Stimulated activated CD8-positive, alpha-beta memory T cell treated with anti-CD3 and anti-CD28 coated beads, Interleukin-7, amount 100 ng/mL, for 4 hours (primary cell): ENCODE measurements around the gene WBP2NL.
A peak's percentile ranks its signal among the peaks of the same experiment; 100 is the strongest.
"Not testable (repeated sequence)": the region's sequence is repeated elsewhere in the genome, so short reads cannot be mapped to it uniquely, and the experiment has no call there.

Source experiments
- DNase-seq, 2 donors: peaks; one replicate each; pipeline ENCODE4 v3.0.0-alpha.2; 2020; ENCODE audit warnings: low read depth in 2 of 2

The WBP2NL gene, protein sequence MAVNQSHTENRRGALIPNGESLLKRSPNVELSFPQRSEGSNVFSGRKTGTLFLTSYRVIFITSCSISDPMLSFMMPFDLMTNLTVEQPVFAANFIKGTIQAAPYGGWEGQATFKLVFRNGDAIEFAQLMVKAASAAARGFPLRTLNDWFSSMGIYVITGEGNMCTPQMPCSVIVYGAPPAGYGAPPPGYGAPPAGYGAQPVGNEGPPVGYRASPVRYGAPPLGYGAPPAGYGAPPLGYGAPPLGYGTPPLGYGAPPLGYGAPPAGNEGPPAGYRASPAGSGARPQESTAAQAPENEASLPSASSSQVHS

DNA sequence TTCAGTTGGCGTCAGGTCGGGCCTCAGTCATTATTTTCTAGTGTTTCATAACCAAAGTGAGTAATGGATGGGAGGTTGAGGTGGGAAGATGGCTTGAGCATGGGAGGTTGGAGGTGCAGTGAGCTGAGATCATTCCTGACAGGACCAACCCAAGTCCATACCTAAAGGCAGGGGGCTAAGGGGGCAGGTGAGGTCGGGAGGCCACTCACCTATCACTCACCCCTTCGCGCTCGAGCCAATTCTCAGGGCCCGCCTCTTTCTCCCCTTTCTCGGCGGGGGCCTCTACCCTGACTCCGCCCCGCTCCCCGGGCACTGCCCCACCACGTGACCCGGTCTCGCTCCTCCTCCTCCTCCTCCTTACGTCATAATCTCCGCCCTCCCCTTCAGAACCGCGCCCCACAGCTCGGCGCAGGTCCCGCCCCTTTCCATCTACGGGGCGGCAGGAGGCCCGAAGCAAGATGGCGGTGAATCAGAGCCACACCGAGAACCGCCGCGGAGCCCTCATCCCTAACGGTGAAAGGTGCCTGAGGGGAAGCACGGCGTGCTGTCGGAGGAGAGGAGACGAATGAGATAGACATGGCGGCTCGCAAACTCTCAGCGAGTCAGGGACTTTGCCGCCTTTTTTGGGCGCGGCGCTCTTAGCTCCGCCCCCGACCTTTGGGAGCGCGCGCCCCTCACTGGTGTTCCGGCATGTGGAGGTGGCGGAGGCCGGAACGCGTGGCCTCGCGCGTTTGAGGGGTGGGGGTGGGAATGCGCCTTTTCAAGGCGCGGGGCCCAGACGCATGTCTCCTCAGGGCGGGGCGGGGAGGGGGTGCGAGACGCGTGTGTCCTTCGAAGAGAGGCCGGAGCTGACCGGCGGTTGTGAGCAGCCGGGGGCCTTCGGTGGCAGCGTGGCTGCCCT is at the start of gene WBP2NL:
TSS of gene WBP2NL (plus strand) at position 428 of the 901 bp plus-strand sequence. CDS start at position 459, 31 bp downstream.
- DNase-seq: peak; percentile 85 to 86

DNA sequence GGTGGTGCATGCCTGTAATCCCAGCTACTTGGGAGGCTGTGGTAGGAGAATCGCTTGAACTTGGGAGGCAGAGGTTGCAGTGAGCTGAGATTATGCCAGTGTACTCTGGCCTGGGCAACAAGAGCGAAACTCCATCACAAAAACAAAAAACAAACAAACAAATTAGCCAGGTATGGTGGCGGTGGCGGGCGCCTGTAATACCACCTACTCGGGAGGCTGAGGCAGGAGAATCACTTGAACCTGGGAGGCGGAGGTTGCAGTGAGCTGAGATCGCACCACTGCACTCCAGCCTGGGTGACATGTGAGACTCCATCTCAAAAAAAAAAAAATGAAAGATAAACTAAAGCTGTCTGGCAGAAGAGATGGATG is 49.7 kb upstream of the WBP2NL start:
- not testable (repeated sequence) for DNase-seq

DNA sequence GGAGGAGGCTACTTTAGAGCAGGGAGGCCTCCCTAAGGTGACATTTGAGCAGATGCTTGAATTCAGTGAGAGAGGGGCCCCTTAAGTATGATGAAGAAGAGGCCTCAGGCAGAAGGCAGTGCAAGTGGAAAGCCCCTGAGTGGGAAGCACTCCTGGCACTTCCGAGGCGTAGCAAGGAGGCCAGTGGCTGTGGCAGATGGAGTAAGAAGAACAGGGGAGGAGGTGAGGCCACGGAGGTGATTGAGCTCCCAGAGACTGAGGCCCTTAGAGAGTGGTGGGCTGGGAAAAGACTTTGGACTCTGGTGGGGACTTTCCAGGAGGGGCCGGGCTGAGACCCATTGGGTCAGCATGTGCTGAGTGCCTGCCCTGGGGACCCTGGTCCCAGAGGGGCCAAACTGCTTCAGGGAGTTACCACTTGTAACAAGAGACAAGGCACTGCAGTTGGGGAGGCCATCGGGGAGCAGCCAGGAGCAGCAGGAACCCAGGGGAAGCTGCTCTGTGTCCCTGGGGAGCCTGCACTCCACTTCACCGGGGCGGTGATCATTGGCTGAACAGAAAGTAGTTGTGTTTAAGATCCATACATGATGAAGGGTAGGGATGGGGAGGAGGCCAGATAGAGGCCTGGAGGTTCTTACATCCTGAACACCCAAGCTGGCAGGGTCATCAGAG is 49.2 kb upstream of the WBP2NL start:
- no peak for DNase-seq

DNA sequence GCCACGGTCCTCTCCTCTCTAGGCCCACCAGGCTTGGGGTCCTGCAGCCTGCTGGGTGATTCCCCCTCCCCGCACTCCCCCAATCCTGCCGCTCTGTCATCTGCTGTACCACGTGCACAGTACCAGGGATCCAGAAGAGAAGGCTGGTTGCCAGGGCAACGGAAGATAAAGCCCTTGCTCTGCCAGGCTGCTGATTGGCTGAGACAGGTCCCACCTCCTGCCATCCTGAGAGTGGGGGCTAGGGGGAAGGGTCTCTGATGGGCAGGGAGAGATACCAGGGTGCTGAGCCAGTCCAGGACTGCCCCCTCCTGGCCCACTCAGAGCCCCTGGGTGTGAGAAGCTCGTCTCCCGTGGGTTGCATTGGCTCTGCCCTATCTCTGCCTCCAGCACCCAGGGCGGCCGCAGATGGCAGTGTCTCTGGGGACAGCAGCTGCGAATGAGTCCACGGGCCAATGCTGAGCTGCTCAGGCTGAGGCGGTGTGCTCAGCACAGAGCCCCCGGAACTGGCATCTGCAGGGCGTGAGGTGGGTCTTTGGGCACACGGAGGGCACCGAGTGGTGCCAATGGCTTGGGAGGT is 46.6 kb upstream of the WBP2NL start, which contains the start of gene SMIM45:
TSS of gene SMIM45 (plus strand) at position 253 of the 577 bp plus-strand sequence.
- DNase-seq: no peak

DNA sequence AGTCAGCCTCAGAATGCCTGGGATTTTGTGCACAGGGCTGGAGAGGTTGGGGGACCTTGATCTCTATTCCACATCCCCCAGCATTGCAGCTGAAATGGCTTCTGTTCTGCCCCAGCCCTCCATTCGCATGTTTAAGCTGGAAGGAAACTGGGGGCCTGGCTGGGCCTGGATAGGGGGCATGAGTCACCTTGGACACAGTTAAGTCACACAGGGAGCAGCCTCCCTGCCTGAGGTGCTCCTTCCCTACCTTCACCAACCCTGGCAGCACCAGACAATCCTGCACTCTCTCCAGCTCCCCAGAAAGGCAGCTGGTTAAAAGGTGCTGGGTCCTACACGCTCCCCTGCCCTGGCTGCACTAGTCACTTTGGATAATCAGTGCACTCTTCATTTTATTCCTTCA is 45.9 kb upstream of the WBP2NL start:
- no peak for DNase-seq

DNA sequence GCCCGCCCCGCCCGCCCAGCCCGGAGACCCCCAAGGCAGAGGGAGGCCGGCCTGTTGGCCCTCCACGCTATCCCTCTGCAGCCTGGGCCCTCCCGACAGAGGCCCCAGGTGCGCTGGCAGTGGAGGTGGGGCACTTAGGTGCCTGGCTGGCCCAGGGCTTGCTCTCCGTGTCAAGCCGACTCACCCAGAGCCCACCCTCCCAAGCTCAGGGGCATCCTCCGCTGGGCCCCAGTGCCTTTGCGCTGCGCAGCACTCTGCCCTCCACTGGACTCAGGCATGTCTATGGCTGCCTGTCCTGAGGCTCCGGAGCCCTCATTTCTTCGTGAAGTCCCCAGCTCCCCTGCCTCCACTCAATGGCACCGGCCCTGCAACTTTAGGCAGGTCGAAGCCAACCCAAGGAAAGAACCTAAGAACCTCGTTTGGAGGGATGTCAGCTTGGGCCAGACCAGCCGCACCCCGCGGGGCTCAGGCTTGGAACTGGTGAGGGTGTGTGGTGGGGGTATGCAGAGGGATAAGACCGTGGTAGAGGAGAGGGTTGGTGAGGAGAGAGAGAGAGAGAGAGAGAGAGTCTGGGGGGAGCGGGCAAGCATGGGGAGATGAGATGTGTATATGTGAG is 40.5 kb upstream of the WBP2NL start:
- no peak for DNase-seq

DNA sequence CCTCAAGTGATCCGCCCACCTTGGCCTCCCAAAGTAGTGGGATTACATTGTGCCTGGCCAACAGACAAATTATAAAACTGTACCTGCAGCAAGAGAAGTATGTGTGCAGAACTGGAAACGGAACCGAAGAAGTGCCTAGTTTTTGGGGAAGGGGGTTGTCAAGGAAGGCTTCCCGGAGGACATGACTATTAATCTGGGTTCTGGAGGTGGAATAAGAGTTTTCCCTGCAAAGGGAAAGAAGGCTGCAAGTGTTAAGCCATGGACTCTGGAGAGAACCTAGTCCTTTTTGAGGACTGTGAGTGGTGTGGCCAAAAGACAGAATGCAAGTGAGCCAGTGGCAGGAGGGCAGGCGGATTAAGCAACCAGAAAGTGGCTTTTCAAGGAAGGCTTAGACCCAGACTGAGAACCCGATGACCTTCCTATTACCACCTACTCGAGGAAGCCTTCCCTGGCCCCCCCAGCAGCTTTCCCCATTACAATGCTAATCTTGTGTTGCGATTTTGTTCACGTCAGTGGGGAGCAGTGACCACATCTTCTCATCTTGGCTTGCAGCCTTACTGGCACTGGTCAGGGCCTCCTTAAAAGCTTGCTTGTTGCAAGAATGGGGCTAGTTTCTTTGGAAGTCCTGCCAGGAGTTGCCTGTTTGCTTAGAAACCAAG is 35.0 kb upstream of the WBP2NL start:
- no peak for DNase-seq

DNA sequence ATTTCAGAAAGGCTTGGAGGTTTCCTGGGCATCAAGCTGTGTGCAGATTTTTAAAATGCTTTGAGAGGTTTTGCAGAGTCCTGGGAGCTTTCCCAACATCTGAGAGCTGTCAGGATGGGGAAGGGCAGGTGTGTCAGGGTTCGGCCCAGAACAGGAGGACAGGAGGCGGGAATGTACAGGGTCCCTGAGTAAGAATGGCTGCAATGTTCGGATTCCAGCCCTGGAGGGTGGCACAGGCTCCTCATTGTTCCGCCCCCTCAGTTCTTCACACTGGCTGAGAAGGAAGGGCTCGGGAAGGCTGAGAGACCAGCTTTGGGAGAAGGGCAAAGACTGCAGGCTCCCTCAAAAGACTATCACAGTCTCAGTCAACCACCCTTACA is 34.5 kb upstream of the WBP2NL start:
- no peak for DNase-seq

DNA sequence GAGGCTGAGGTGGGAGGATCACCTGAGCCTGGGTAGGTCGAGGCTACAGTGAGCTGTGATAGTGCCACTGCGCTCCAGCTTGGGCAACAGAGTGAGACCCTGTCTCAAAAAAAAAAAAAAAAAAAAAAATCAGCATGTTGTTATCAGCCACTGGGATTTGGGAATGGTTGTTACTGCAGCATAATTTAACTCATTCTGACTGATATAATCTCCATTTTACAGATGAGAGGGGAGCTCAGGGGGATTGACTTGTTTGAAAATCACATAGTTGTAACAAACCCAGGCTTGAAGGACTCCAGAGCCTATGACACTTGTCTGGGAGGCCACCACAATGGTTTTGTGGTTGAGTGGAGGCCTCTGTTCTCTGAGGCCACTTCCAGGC is 32.4 kb upstream of the WBP2NL start:
- DNase-seq: no peak

DNA sequence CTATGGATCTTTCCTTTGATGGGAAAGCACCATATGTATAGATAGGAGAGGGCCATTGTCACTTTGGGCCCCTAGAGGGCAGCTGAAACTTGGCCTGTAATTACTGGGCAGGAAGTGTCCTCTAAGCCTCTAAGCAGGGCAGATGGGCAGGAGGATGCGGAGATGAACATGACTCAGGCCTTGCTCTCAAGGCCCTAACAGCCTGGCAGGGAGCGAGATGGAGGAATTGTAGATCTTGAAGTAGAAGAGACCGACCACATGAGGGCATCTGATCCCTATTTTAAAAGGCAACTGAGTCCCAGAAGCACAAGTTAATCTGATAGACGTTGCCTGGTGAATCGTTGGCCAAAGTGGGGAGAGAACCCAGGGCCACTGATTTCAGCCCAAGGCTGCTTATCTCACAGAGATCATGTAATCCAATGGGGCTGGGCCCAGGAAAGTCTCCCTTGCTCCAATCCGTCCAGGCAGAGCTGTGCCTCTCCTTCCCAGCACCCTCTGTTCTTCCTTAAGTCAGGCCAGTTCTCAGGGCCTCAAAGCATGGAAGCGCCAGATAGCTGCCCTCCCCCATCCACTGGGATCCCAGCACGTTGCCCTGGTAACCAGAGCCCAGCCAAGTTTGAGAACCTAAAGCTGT is 31.9 kb upstream of the WBP2NL start:
- no peak for DNase-seq

DNA sequence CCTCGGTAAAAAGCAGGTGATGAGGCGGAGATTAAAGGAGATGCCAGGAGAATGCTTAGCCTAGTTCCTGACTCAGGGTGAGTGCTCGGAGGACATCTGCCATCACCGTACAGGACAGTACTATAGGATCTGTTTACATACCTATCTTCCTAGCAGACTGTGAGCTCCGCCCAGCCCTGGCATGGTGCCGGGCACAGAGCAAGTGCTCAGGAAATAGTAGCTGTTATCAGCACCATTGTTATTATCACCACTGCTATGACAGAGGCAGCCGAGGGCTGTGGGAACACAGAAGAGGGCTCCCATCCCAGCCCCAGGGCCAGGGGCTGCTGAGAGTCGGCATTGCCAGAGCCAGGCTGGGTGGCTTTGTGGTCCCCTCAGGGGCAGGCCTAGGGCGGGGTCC is 30.0 kb upstream of the WBP2NL start:
- no peak for DNase-seq

DNA sequence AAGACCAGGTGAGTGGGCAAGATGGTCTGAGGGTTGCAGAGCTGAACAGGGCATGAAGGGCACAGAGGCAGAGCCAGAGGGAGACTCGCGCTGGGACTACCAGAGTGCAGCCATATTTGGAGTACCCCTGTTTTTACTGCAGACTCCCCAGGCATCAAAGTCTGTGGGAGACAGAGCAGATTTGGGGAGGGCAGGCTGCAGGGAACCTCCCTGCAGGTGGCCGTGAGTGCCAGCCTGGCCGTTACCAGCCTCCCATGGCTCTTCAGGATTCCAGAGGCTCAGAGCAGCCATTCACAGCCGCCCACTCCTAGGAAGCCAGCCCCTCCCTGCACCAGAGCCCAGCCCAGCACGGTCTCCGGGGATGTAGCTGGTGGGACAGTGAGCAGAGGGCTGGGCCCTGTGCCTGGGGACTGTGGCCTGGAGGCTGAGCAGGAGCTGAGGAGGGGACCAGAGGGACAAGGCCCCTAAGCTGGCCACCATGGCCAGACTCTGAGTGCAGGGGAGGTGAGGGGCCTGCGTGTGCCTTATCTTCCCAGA is 29.4 kb upstream of the WBP2NL start, which contains the start of gene SEPTIN3:
TSS of gene SEPTIN3 (plus strand) at position 334 of the 537 bp plus-strand sequence. CDS start 2,050 bp downstream, outside the sequence.
- DNase-seq: no peak

DNA sequence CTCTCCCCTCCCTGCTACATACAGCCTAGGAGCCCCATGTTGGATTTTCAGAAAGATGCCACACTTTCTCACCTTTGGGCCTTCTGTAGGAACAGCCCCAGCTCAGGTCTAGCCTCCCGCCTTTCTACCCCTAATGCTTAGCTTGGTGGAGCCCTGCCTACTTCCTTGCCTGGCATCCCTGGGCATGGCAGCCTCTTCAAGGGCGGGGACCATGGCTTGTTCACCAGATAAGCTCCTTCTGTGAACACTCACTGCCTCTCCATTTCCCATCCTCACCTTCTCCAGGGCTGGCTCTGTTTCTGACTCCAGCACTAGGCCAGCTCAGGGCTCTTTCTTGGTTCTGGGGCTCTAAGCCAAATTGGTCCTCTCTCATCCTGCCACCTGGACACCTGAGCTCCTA is 28.0 kb upstream of the WBP2NL start:
- no peak for DNase-seq

DNA sequence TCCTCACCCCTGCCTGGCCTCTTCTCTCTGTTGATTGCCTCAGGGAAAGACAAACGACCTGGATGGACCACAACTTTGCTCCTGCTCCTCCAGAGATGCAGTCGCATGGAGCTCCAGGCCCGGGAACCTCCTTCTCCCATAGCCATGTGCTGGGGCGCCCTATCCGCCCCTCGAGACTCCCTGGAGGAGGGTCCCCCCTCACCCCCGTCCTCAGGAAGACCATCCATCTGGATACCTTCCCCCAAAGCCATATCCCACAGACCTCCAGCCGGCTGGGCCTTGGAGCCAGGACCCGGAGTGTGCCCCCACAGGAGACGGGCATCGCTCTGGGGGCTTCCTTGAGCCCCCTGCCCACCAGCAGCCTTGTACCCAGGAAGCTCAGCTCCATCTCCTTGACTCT is 27.2 kb upstream of the WBP2NL start:
- DNase-seq: no peak

DNA sequence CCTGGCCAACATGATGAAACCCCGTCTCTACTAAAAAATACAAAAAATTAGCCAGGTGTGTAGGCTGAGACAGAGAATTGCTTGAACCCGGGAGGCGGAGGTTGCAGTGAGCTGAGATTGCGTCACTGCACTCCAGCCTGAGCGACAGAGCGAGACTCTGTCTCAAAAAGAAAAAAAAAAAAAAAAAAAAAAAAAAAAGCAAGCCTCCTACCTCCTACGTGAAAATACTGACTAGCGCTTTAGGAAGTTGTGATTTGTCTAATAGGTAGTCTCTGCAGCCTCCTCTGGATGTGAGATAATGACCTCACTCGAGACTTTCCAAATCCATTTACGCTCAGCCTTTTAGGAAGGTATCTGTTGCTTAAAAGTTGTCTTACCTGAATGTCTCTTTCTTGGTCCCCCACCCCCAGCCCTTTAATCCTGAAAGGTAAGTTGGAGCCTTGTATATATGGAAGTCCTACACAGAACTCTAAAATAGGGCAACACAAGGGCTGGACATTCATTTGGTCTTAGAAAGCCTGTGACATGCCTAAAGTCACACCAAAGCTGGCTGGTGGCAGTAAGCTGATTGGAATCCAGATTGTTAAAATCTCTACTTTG is 23.8 kb upstream of the WBP2NL start:
- DNase-seq: no peak

DNA sequence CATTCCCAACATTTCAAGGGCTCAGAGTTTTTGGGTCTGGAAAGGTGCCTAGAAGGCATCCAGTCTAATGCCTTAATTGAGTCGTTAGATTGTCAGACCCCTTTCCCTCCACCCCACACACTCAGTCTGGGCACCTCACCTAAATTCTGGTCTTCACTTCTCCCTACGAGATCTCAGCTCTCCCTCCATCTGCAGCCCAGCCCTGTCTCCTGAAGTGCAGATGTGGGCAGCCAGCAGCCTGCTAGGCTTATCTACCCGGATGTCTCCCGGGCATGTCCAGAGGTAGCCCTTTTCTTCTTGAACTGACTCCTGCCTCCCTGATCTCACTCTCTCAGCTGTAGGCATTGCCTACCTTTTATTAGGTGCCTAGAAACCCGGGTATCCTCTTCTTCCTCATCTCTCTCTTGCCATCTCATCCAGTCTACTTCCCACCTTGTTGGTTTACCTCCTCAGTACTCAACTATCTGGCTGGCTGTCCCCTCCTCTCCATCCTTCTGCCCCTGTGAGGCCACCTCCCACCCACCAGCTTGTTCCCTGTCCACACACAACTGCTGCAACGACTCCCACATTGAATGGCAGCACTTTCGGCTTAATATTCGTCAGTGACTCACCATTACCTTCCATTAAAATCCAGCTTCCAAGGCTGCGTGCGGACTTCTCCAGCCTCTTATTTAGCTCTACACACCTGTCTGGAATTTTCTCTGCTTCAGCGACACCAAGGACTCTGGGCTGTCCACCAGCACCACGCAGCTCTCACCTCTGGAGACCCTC is 23.1 kb upstream of the WBP2NL start:
- DNase-seq: no peak

DNA sequence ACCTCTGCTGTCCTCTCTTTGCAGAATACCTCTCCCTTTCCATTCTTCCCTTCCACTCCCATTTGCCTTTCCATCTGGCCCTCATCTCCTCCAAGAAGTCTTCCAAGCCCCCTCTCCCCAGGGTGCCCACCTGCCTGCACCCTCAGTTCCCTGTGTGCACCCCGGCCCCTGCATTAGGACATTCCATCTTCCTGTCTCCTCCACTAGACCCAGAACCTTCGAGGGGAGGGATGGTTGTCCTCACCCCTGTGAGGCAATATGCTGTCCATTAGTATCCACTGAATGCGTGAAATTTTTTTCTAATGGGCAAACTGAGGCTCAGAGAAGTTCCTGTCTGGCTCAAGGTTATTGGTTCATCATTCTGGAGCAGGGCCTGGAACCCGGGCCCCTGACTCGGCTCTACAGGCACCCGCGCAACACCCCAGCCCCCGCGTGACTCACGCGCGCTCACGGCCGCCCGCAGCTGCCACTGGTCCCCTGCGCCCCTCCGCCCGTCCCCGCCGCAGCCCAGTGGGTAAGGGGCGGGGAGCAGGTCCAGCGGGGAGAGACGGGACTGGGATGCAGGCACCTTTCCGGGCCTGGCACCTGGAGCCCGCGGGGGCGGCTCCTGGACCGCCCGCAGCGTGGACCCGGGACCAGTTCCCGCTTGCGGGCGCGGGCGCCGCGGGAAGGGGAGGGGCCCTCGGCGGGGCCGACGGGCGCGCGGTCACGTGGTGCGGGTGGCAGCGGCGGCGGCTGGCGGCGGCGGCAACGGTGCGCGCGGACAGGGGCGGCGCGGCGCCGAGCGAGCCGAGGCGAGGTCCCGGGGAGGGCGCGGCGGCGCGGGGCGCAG is 22.3 kb upstream of the WBP2NL start:
- DNase-seq: peak in 1 of 2 donors; percentile 34

DNA sequence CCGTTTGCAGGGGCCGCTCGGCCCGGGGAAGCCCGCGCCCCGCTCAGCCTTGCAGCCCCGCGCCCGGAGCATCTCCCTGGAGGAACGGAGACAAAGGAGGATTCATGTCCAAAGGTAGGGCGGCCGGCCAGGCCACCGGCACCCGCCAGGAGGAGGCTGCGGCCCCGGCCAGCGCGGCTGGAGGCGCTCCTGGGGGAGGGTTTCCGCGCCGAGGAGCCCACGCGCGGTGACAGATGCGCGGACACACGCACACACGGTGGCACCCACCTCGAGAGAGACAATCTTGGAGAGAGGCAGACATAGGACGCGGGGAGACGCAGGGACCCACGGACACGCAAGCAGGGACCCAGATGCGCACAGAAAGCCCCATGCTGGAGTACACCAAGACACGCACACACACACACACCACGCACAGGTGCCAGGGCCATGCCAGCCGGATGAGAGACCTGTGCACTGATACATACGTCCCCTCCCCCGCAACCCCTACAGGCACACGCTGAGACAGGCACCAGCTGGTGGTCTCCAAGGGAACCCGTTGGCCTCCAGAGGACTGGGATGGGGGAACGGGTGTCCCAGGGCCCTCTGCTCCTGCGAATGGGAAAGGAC is 21.5 kb upstream of the WBP2NL start:
- DNase-seq: no peak
